Keratinocyte (primary cell): ENCODE measurements around the gene BCAR3. TPM values are rescaled to one million over a fixed set of nuclear protein-coding genes. Genes with fewer than 3 reads are reported as not detected.
A peak's percentile ranks its signal among the peaks of the same experiment; 100 is the strongest.

ENCODE experiments used
- DNase-seq: peaks from one replicate; pipeline ENCODE4 v3.0.0-alpha.2; 2011; ENCODE audit warnings: low read depth, missing footprints, low spot score
- FAIRE-seq: peaks from 2 replicates; lab custom pipeline; 2011; peaks lifted over from hg19 to GRCh38; lab: Jason Lieb, UNC
- H2AFZ ChIP-seq: 2 replicates; pipeline ENCODE4 v1.6.0; 2012; ENCODE audit warnings: low read length, control low read depth, inconsistent platforms; ENCODE audit not compliant: control insufficient read depth
- H3K27ac ChIP-seq: 2 replicates; pipeline ENCODE4 v1.5.1; 2011; ENCODE audit warnings: low read length; ENCODE audit not compliant: control insufficient read depth, insufficient read depth
- H3K27me3 ChIP-seq: 3 replicates; pipeline ENCODE4 v1.6.0; 2011; ENCODE audit warnings: low read length; ENCODE audit not compliant: control insufficient read depth, insufficient read depth; ENCODE audit errors: extremely low read depth
- H3K36me3 ChIP-seq, 2 experiments: 2 replicates in 1 of 2; 3 replicates in 1 of 2; pipeline ENCODE4 v1.5.1; 2011; ENCODE audit warnings: low read length in 2 of 2, mild to moderate bottlenecking in 1 of 2; ENCODE audit not compliant: control insufficient read depth in 2 of 2, insufficient read depth in 2 of 2; ENCODE audit errors: extremely low read depth in 1 of 2
- H3K4me1 ChIP-seq: 3 replicates; pipeline ENCODE4 v1.5.1; 2011; ENCODE audit warnings: low read length; ENCODE audit not compliant: control insufficient read depth, insufficient read depth; ENCODE audit errors: extremely low read depth
- H3K4me2 ChIP-seq: 3 replicates; pipeline ENCODE4 v1.6.0; 2011; ENCODE audit warnings: low read depth, low read length; ENCODE audit not compliant: control insufficient read depth, insufficient read depth; ENCODE audit errors: extremely low read depth
- H3K4me3 ChIP-seq, 3 experiments: fragments of 200-600 bp in 1 of 3; sonication (generic) in 1 of 3; 2 replicates in 2 of 3; 3 replicates in 1 of 3; pipeline ENCODE4 v1.5.1; 2011 to 2016; ENCODE audit warnings: low read length in 3 of 3, mild to moderate bottlenecking in 3 of 3, control low read depth in 2 of 3, inconsistent platforms in 1 of 3, low read depth in 1 of 3, mixed read lengths in 1 of 3, mixed run types in 1 of 3, moderate library complexity in 1 of 3; ENCODE audit not compliant: control insufficient read depth in 2 of 3, insufficient read depth in 2 of 3; ENCODE audit errors: extremely low read depth in 1 of 3
- H3K79me2 ChIP-seq: 2 replicates; pipeline ENCODE4 v1.6.0; 2012; ENCODE audit warnings: low read length; ENCODE audit not compliant: control insufficient read depth, insufficient read depth
- H3K9ac ChIP-seq: 3 replicates; pipeline ENCODE4 v1.6.0; 2011; ENCODE audit warnings: low read length; ENCODE audit not compliant: control insufficient read depth, insufficient read depth; ENCODE audit errors: extremely low read depth
- H3K9me1 ChIP-seq: 3 replicates; pipeline ENCODE4 v1.6.0; 2011; ENCODE audit warnings: low read length; ENCODE audit not compliant: control insufficient read depth, insufficient read depth; ENCODE audit errors: extremely low read depth
- H3K9me3 ChIP-seq: 2 replicates; pipeline ENCODE4 v1.5.1; 2012; ENCODE audit warnings: low read depth, low read length; ENCODE audit not compliant: control insufficient read depth
- H4K20me1 ChIP-seq: 3 replicates; pipeline ENCODE4 v1.6.0; 2011; ENCODE audit warnings: low read length; ENCODE audit not compliant: control insufficient read depth, insufficient read depth; ENCODE audit errors: extremely low read depth
- CTCF ChIP-seq, 3 experiments: IDR thresholded peaks in 1 of 3; conservative IDR thresholded peaks in 1 of 3; optimal IDR thresholded peaks in 1 of 3; 2 replicates in 2 of 3; 3 replicates in 1 of 3; pipeline versions ENCODE3 to v1.5.1; 2011; ENCODE audit warnings: low read length in 3 of 3, mild to moderate bottlenecking in 3 of 3, moderate library complexity in 2 of 3, control low read depth in 1 of 3, inconsistent platforms in 1 of 3; ENCODE audit not compliant: insufficient read depth in 2 of 3; ENCODE audit errors: extremely low read depth in 1 of 3
- EZH2 ChIP-seq: IDR thresholded peaks from one replicate; pipeline ENCODE4 v1.6.1; 2012; ENCODE audit warnings: inconsistent platforms, mild to moderate bottlenecking, low read length, moderate library complexity
- dilution Hi-C: fragments of 300-500 bp; cut with MboI; formaldehyde crosslinking; loops from one replicate; pipeline ENCODE4 v1.7.0; 2020; ENCODE audit warnings: low sequenced_read_pairs; ENCODE audit not compliant: extremely low pct_ligation_motif_present
- polyA plus RNA-seq, 5 experiments: library from polyadenylated mRNA; depleted of rRNA in 3 of 5; stranded (reverse) in 3 of 5; stranded (forward) in 1 of 5; unstranded in 1 of 5; fragments of >200 nt; gene quantifications; 1 replicate in 1 of 5; 2 replicates in 3 of 5; 3 replicates in 1 of 5; pipeline versions ENCODE4 v1.2.1 to v1.2.3, GENCODE V29; 2011 to 2012; ENCODE audit warnings: missing spikeins in 2 of 5, low read depth in 1 of 5, low replicate concordance in 1 of 5

The BCAR3 gene
- polyA plus RNA-seq, 1 donor (not counting 4 experiments of a cell fraction or from before 2014, with no cell fraction given) = 77.2 TPM

DNA sequence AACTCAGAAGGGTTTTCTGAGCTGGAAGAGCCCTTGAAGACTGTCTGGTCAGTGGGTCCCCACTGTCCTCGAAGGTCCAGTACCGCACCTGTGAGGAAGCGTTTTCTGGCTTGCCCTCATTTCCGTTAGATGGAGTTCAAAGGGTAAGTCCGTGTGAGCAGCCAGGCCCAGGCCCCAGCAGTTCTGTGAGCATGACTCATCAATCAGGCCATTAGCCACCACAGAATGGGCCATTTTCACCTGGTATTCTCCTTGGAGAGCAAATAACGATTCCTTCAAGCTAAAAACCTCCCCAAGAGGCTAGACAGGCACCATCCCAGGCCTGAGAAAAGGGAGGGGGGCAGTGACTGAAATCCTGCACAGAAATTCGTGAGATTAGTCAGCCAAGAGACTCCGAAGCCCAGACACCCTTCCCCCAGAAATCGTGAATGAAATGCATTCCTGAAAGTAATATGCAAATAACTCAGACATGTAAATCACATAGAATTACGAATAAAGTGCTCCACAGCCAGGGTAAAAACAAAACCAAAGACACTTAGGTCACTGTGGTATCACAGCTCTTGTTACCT, 66.0 kb downstream of the BCAR3 start:
- TF ChIP-seq CTCF (optimal IDR thresholded peaks at IDR 0.05 in 1 of 3, IDR thresholded peaks at IDR 0.05 in 1 of 3, conservative IDR thresholded peaks at IDR 0.05 in 1 of 3; ENCODE audit: extremely low read depth in 1 of 3, insufficient read depth in 2 of 3, low read length in 3 of 3) (no peak), EZH2 (no peak)
- peaks cover 14 to 30% of the 10 kb centered on the region in 2 experiments for H3K36me3 ChIP-seq
- H3K27me3 ChIP-seq = no peaks in the 10 kb centered on the region
- FAIRE-seq (no peak), DNase-seq (no peak)
- peak overlapping the region; percentile 2 for H3K9ac ChIP-seq
- peaks cover 100% of the 10 kb centered on the region for H3K79me2 ChIP-seq
- peaks cover 4% of the 10 kb centered on the region for H3K9me1 ChIP-seq
- peak overlapping the region; percentile 68 for H3K27ac ChIP-seq
- no peak overlapping the region for H2AFZ ChIP-seq
- H3K4me3 ChIP-seq = no peak overlapping the region
- H3K4me2 ChIP-seq = peak overlapping the region; percentile 20
- dilution Hi-C loops = no loop called here
- peaks cover 58% of the 10 kb centered on the region for H3K4me1 ChIP-seq
- peaks cover 65% of the 10 kb centered on the region for H4K20me1 ChIP-seq
- H3K9me3 ChIP-seq = no peaks in the 10 kb centered on the region

- peaks cover 64% of the 10 kb centered on the region for H4K20me1 ChIP-seq
- TF ChIP-seq EZH2 = no peak
- no peak for TF ChIP-seq CTCF (optimal IDR thresholded peaks at IDR 0.05 in 1 of 3, IDR thresholded peaks at IDR 0.05 in 1 of 3, conservative IDR thresholded peaks at IDR 0.05 in 1 of 3; ENCODE audit: extremely low read depth in 1 of 3, insufficient read depth in 2 of 3, low read length in 3 of 3)
- no peaks in the 10 kb centered on the region for H3K9me3 ChIP-seq
- FAIRE-seq (peak; percentile 58), DNase-seq (no peak)
- no peaks in the 10 kb centered on the region for H3K27me3 ChIP-seq
- H3K9ac ChIP-seq = peak overlapping the region; percentile 2
- no peak overlapping the region for H2AFZ ChIP-seq
- no peak overlapping the region for H3K4me3 ChIP-seq
- peaks cover 100% of the 10 kb centered on the region for H3K79me2 ChIP-seq
- H3K4me2 ChIP-seq = peak overlapping the region; percentile 20
- peak overlapping the region; percentile 68 for H3K27ac ChIP-seq
- H3K36me3 ChIP-seq = peaks cover 14 to 24% of the 10 kb centered on the region in 2 experiments
- H3K9me1 ChIP-seq = peaks cover 3% of the 10 kb centered on the region
- H3K4me1 ChIP-seq = peaks cover 54% of the 10 kb centered on the region
- dilution Hi-C loops = no loop called here
Observed at GRCh38 chr1:93614986-93615581, 66.6 kb downstream of the BCAR3 start.
